K562 (cell line): ENCODE data around the gene NOP14. TPM values are rescaled to one million over a fixed set of nuclear protein-coding genes. Genes with fewer than 3 reads are reported as not detected.

ENCODE experiments used
- ATAC-seq: fragments of 200-7000 bp; cut with Tn5 transposase; 3 replicates; pipeline ENCODE4 v1.9.1; 2020; ENCODE audit warnings: moderate library complexity
- BruUV-seq: library from RNA; stranded (reverse); fragments of 400-500 nt; replicated peaks from 2 replicates; lab custom pipeline; 2021; lab: Mats Ljungman, UMichigan
- CTCF ChIA-PET: fragments of 300-600 bp; formaldehyde crosslinking; extraction: SDS; loops from one replicate; lab custom pipeline; 2021; ENCODE audit warnings: low intra/inter-chr PET ratio; lab: Yijun Ruan, JAX
- POLR2A ChIA-PET: fragments of 300-600, 350-650 bp; sonication (Branson Sonifier 250); formaldehyde crosslinking; extraction: SDS; loops from one replicate; lab custom pipeline; 2021; ENCODE audit warnings: antibody characterized with exemption, inconsistent platforms; lab: Yijun Ruan, JAX
- DNase-seq, 4 experiments: peaks; one replicate each; pipeline versions ENCODE4 v3.0.0 to v3.0.0-alpha.2; 2011 to 2018; ENCODE audit warnings: low spot score in 3 of 4, mixed read lengths in 3 of 4; ENCODE audit errors: extremely low read depth in 1 of 4
- FAIRE-seq: peaks from 2 replicates; lab custom pipeline; 2011; peaks lifted over from hg19 to GRCh38; lab: Jason Lieb, UNC
- H2AFZ ChIP-seq: 2 replicates; pipeline ENCODE4 v1.6.0; 2011; ENCODE audit warnings: low read depth, low read length, control low read depth, inconsistent platforms
- H3K27ac ChIP-seq: fragments of 200-600 bp; 3 replicates; pipeline ENCODE4 v1.8.0; 2011; ENCODE audit warnings: low read depth, mild to moderate bottlenecking, control low read depth, inconsistent platforms, low read length, moderate library complexity, mixed read lengths; ENCODE audit errors: extremely low read depth
- H3K27me3 ChIP-seq, 2 experiments: fragments of 300-600 bp in 1 of 2; 2 replicates in 1 of 2; 3 replicates in 1 of 2; pipeline versions ENCODE4 v1.6.0 to v1.8.0; 2011; ENCODE audit warnings: inconsistent platforms in 2 of 2, low read length in 2 of 2, mild to moderate bottlenecking in 1 of 2, mixed read lengths in 1 of 2, moderate library complexity in 1 of 2; ENCODE audit not compliant: control insufficient read depth in 2 of 2, insufficient read depth in 2 of 2
- H3K36me3 ChIP-seq: fragments of 300-600 bp; 3 replicates; pipeline ENCODE4 v1.8.0; 2011; ENCODE audit warnings: mild to moderate bottlenecking, low read length, inconsistent platforms; ENCODE audit not compliant: control insufficient read depth, insufficient read depth
- H3K4me1 ChIP-seq, 2 experiments: fragments of 200-600 bp in 1 of 2; replicated peaks in 1 of 2; 2 replicates in 1 of 2; 3 replicates in 1 of 2; pipeline versions ENCODE4 v1.5.1 to v1.8.0; 2011; ENCODE audit warnings: inconsistent platforms in 2 of 2, low read length in 2 of 2, mild to moderate bottlenecking in 1 of 2, mixed read lengths in 1 of 2, moderate library complexity in 1 of 2; ENCODE audit not compliant: control insufficient read depth in 2 of 2, insufficient read depth in 2 of 2
- H3K4me2 ChIP-seq: 2 replicates; pipeline ENCODE4 v1.6.1; 2011; ENCODE audit warnings: low read length, control low read depth, inconsistent platforms, mixed read lengths; ENCODE audit not compliant: insufficient read depth
- H3K4me3 ChIP-seq: fragments of 200-600 bp; sonication (generic), shearing (Covaris generic); 2 replicates; pipeline ENCODE4 v1.5.1; 2016; ENCODE audit warnings: control low read depth, inconsistent platforms
- H3K79me2 ChIP-seq: fragments of 200-600 bp; 3 replicates; pipeline ENCODE4 v1.8.0; 2011; ENCODE audit warnings: low read length, inconsistent platforms; ENCODE audit not compliant: control insufficient read depth, insufficient read depth
- H3K9ac ChIP-seq, 2 experiments: 2 replicates each; pipeline versions ENCODE4 v1.6.0 to v1.6.1; 2011; ENCODE audit warnings: low read depth in 2 of 2, low read length in 2 of 2, control low read depth in 1 of 2, inconsistent platforms in 1 of 2, mild to moderate bottlenecking in 1 of 2, mixed read lengths in 1 of 2; ENCODE audit not compliant: insufficient read depth in 1 of 2
- H3K9me1 ChIP-seq: one replicate; pipeline ENCODE4 v1.6.0; 2011; ENCODE audit warnings: inconsistent platforms, mild to moderate bottlenecking, low read length, moderate library complexity; ENCODE audit not compliant: control insufficient read depth, insufficient read depth
- H3K9me3 ChIP-seq: replicated peaks from 2 replicates; pipeline ENCODE4 v1.5.1; 2011; ENCODE audit warnings: low read depth, low read length, inconsistent platforms; ENCODE audit not compliant: control insufficient read depth, insufficient read depth
- H4K20me1 ChIP-seq: replicated peaks from 2 replicates; pipeline ENCODE4 v1.6.1; 2011; ENCODE audit warnings: low read length, inconsistent platforms, mixed read lengths; ENCODE audit not compliant: control insufficient read depth, insufficient read depth
- E2F6 ChIP-seq, 2 experiments: IDR thresholded peaks; 2 replicates each; pipeline ENCODE4 v1.6.1; 2011; ENCODE audit warnings: borderline replicate concordance in 1 of 2, control low read depth in 1 of 2, low read depth in 1 of 2, low read length in 1 of 2, mild to moderate bottlenecking in 1 of 2, mixed read lengths in 1 of 2, moderate library complexity in 1 of 2; ENCODE audit not compliant: insufficient read depth in 1 of 2, insufficient read length in 1 of 2, poor library complexity in 1 of 2, severe bottlenecking in 1 of 2; ENCODE audit errors: extremely low read depth in 1 of 2
- ELF2 ChIP-seq: fragments of 250-450 bp; sonication (Bioruptor Pico); IDR thresholded peaks from 2 replicates; pipeline ENCODE4 v1.5.0; 2021; ENCODE audit warnings: mild to moderate bottlenecking
- MAFF ChIP-seq: IDR thresholded peaks from 2 replicates; pipeline ENCODE4 v1.6.1; 2012; ENCODE audit warnings: low read length, improper control_type of control experiment
- MAFG ChIP-seq: fragments of 450-650 bp; conservative IDR thresholded peaks from 2 replicates; pipeline ENCODE4 v1.6.1; 2016; ENCODE audit warnings: missing genetic modification characterization, missing compliant biosample characterization
- NRF1 ChIP-seq, 2 experiments: fragments of 450-650 bp; IDR thresholded peaks in 1 of 2; conservative IDR thresholded peaks in 1 of 2; 2 replicates each; pipeline ENCODE4 v1.6.1; 2014; ENCODE audit warnings: mild to moderate bottlenecking in 2 of 2
- SOX6 ChIP-seq: fragments of 450-650 bp; IDR thresholded peaks from 2 replicates; pipeline ENCODE4 v1.6.1; 2014; ENCODE audit warnings: mild to moderate bottlenecking
- SRSF9 ChIP-seq: fragments of 200-400 bp; formaldehyde crosslinking; IDR thresholded peaks from 2 replicates; pipeline ENCODE4 v1.6.1; 2017; ENCODE audit warnings: low read depth, low read length, borderline replicate concordance
- ZNF23 ChIP-seq: fragments of 250-450 bp; sonication (Bioruptor Pico); IDR thresholded peaks from 2 replicates; pipeline ENCODE4 v1.4.0; 2020; ENCODE audit warnings: mild to moderate bottlenecking
- ZNF316 ChIP-seq: fragments of 450-650 bp; IDR thresholded peaks from 2 replicates; pipeline ENCODE4 v1.6.1; 2016
- WGBS: fragments of 100-300 bp; shearing (Covaris generic); methylation state at CpG from one replicate; pipeline ENCODE4 v1.1.6; 2016; ENCODE audit warnings: low coverage, mixed read lengths; ENCODE audit not compliant: insufficient coverage; ENCODE audit errors: missing lambda C conversion rate; 5-methylcytosine and 5-hydroxymethylcytosine counted together
- in situ Hi-C: fragments of 300-500 bp; cut with MboI; formaldehyde crosslinking; loops from 4 replicates; pipeline ENCODE4 v1.15.0; 2018; ENCODE audit warnings: inconsistent platforms, mixed read lengths
- intact Hi-C: fragments of 100-400 bp; cut with micrococcal nuclease; formaldehyde crosslinking; loops from 2 replicates; pipeline ENCODE4 v1.14.2; 2022
- polyA plus RNA-seq, 8 experiments: library from polyadenylated mRNA; depleted of rRNA in 4 of 8; stranded (reverse) in 5 of 8; unstranded in 3 of 8; fragments of >200 nt; fragmentation: Nextera tagmentation in 2 of 8; fragmentation: Illumina TruSeq in 1 of 8; extraction: Ambion mirVana in 2 of 8; extraction: Trizol in 1 of 8; gene quantifications; 2 replicates each; pipeline versions ENCODE4 v1.2.1 to v1.2.3, GENCODE V29; 2011 to 2014; ENCODE audit warnings: inconsistent platforms in 1 of 8, missing spikeins in 1 of 8
- total RNA-seq, 7 experiments: library from RNA; depleted of rRNA in 6 of 7; stranded (reverse); fragments of >200 nt in 6 of 7; fragmentation: Illumina TruSeq in 2 of 7; extraction: Trizol in 2 of 7; gene quantifications; 2 replicates each; pipeline versions ENCODE4 v1.2.1 to v1.2.3, GENCODE V29; 2011 to 2021; ENCODE audit warnings: low replicate concordance in 1 of 7

NOP14 gene
- total and polyA plus RNA-seq, 9 of the 15 experiments (the other 6 are each of a cell fraction or from before 2014, with no cell fraction given) = 12.7 to 76.0 (median 50.9) TPM

DNA sequence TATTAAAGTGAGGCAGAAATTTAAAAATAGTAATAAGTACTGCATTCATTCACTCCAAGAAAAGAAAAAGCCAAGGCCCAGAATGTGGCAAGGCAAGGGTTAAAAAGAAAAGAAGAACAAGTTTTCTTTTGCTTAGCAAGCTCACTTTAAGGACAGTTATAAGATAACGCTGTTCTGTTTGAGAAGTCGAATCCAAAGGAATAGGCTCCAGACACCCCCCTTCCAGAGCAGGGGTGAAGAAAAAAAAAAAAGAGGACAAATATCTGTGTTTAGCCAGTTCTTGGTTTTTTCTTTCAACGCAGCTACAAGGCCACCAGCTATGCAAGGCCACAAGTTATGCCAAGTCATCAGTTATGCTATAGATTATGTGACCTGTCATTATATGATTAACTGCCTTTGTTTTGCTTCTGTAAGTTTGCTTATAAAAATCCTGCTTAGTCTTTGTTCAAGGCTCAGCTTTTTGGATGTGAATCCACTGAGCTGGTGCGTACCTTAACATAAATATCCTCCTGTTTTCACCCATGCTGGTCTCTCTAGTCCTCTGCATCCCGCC, 1.6 kb upstream of the NOP14 start (continued):
- 0 out of 2 replicates have a peak, but pooled peaks have one; percentile 27 for TF ChIP-seq SOX6
- TF ChIP-seq ELF2 = no peak
- TF ChIP-seq ZNF316 = peak; percentile 95
- no peak for TF ChIP-seq SRSF9
- peak; percentile 89 for TF ChIP-seq MAFG (tag)
- TF ChIP-seq MAFF = peak; percentile 73

- H3K4me2 ChIP-seq = peak overlapping the region; percentile 82
- H3K9ac ChIP-seq = peak overlapping the region; percentile 90 to 100
- no TSS peak for BruUV-seq
- peak overlapping the region; percentile 93 for H2AFZ ChIP-seq
- H3K9me3 ChIP-seq = no peaks in the 10 kb centered on the region
- H3K4me1 ChIP-seq = peaks cover 20 to 24% of the 10 kb centered on the region in 2 experiments; a peak in 4 of 5 replicates
- H3K4me3 ChIP-seq = peak overlapping the region; percentile 90
- 9% methylated on average over 7 of the region's 38 CpGs for WGBS
- no peaks in the 10 kb centered on the region for H3K27me3 ChIP-seq
- intact Hi-C loops (no loop called here), in situ Hi-C loops (no loop called here)
- DNase-seq = peak in 3 of 4 experiments; percentile 33 to 49 (median 46)
- peak overlapping the region; percentile 28; the same call in 1 of the 3 replicates for H3K27ac ChIP-seq
- peaks cover 43% of the 10 kb centered on the region for H3K79me2 ChIP-seq
- H3K9me1 ChIP-seq = no peaks in the 10 kb centered on the region
- CTCF ChIA-PET = no interaction called here
- FAIRE-seq = peak; percentile 73
- H3K36me3 ChIP-seq = peaks cover 19% of the 10 kb centered on the region
- peaks cover 11% of the 10 kb centered on the region for H4K20me1 ChIP-seq
- ATAC-seq = peak; percentile 53; the same call in 2 of the 3 replicates
- POLR2A ChIA-PET = interaction anchor here (0.5 to 3.5 kb wide), 11 partner anchors 10 to 1096 kb away, joined by 3 to 30 read pairs (median 4); no protein-coding TSS in a partner anchor
- TF ChIP-seq NRF1 (conservative IDR thresholded peaks at IDR 0.05 in 1 of 2, IDR thresholded peaks at IDR 0.05 in 1 of 2) (peak in 1 of 2 experiments; percentile 20; a peak in 2 of 4 replicates), ZNF23 (CRISPR knock-in tag) (no peak), E2F6 (IDR thresholded peaks at IDR 0.05; ENCODE audit: borderline replicate concordance in 1 of 2, extremely low read depth in 1 of 2, insufficient read depth in 1 of 2, insufficient read length in 1 of 2, low read depth in 1 of 2, low read length in 1 of 2, poor library complexity in 1 of 2, severe bottlenecking in 1 of 2) (peak in 1 of 2 experiments; percentile 42)
Observed at GRCh38 chr4:2963966-2964471, 813 bp upstream of the NOP14 start.
